Epithelial cell of esophagus (primary cell): Measurements from ENCODE around the gene FAH.

Experiments
- DNase-seq: peaks from one replicate; pipeline ENCODE4 v3.0.0; 2010; ENCODE audit warnings: low read depth
- H3K4me3 ChIP-seq: 2 replicates; pipeline ENCODE4 v1.5.1; 2011; ENCODE audit warnings: mild to moderate bottlenecking, low read length, control low read depth
- TF ChIP-seq, protein P1 (sequence below): IDR thresholded peaks from 2 replicates; pipeline ENCODE4 v1.5.1; 2011; ENCODE audit warnings: low read depth, mild to moderate bottlenecking, low read length, control low read depth, inconsistent platforms; ENCODE audit not compliant: insufficient read depth; ENCODE audit errors: missing control alignments

Gene FAH

DNA sequence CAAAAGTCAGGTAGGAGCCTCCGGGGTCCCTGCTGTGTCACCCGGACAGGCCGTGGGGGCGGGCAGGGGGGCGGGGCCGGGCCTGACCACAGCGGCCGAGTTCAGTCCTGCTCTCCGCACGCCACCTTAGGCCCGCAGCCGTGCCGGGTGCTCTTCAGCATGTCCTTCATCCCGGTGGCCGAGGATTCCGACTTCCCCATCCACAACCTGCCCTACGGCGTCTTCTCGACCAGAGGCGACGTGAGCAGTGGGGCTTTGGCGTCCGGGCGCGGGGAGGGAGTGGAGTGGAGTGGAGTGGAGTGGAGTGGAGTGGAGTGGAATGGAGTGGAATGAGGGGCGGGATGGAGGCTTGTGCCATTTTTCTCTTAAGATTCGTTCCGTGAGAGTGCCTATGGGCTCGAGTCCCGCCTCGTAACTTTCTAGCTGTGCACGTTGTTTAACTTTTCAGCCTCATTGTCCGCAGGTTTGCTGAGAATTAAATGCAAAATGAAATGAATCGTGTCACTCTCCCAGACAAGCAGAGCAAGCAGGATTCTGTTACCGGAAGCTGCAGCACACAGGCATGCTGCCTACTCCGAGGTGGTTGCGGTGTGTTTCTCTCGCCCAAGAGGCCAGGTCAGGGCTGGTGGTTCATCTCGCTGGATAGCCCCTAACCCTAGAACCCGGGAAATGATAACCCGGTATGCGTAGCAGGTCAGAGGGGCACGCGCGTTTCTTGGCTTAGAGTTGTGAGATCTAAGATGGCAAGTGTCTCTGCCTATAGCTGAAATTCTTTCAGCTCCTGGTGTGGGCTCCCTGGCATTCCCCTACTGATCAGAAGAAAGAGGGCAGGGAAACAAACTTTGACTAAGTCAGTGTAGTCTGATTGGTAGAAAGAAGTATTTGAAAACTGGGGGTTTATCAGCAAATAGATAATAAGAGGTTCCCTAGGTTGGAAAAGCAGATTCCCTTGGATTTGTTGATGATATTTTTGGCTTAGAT is at the start of gene FAH:
TSS of gene FAH (plus strand) at position 104 of the 981 bp plus-strand sequence. CDS start at position 160, 56 bp downstream.
- H3K4me3 ChIP-seq, result peak within 1 kb of the TSS; percentile 75
- DNase-seq, result peak; percentile 59
- TF ChIP-seq, protein P1, sequence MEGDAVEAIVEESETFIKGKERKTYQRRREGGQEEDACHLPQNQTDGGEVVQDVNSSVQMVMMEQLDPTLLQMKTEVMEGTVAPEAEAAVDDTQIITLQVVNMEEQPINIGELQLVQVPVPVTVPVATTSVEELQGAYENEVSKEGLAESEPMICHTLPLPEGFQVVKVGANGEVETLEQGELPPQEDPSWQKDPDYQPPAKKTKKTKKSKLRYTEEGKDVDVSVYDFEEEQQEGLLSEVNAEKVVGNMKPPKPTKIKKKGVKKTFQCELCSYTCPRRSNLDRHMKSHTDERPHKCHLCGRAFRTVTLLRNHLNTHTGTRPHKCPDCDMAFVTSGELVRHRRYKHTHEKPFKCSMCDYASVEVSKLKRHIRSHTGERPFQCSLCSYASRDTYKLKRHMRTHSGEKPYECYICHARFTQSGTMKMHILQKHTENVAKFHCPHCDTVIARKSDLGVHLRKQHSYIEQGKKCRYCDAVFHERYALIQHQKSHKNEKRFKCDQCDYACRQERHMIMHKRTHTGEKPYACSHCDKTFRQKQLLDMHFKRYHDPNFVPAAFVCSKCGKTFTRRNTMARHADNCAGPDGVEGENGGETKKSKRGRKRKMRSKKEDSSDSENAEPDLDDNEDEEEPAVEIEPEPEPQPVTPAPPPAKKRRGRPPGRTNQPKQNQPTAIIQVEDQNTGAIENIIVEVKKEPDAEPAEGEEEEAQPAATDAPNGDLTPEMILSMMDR, result no peak

GRCh38 chr15:80105193-80105592 is 47.6 kb upstream of the FAH start:
- no peak overlapping the region for H3K4me3 ChIP-seq
- TF ChIP-seq, protein P1, result no peak
- DNase-seq, result no peak

DNA sequence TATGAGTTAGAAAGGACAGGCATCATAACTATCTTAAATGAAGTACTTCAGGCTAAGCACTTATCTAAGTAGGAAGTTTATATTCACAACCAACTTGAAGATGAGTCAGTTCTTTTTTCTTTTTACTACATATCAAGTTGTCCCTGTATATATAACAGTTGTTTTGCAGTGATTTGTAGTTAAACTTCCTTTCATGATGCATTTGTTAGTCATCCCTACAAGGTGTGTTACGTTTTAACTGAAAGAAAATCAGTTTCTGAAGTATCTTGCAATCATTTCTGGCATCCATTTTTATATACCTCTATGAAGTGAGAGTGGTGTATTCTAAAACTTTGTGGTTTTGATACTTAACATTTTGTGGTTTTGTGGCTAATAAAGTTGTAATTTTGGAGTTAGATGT is 47.2 kb upstream of the FAH start:
- peak; percentile 80 for DNase-seq
- no peak overlapping the region for H3K4me3 ChIP-seq
- TF ChIP-seq, protein P1, result no peak

- DNase-seq, result peak; percentile 45
- no peak overlapping the region for H3K4me3 ChIP-seq
- TF ChIP-seq, protein P1, result no peak
Measured at GRCh38 chr15:80106051-80106450, 46.7 kb upstream of the FAH start.

DNA sequence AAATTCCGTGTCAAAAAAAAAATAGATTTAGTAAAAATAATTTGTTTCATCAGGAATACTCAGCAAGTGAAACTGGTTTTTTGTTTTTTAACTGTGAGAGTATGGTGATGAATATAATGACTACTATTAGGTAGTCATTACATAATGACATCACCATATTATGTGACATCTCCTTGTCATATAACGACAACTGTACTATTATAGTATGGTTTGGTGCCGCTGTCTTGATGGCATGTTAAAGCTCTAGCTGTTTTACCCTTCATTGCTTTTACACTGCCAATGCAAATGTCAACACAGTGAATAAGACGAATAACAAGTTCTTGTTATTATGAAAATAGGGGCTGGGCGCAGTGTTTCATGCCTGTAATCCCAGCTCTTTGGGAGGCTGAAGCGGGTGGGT is 45.6 kb upstream of the FAH start:
- no peak for DNase-seq
- H3K4me3 ChIP-seq, result no peak overlapping the region
- TF ChIP-seq, protein P1, result no peak

GRCh38 chr15:80107774-80108173 is 45.0 kb upstream of the FAH start:
- TF ChIP-seq, protein P1, result no peak
- H3K4me3 ChIP-seq, result no peak overlapping the region
- DNase-seq, result no peak
